ENCODE data around the gene CDH11.

DNA sequence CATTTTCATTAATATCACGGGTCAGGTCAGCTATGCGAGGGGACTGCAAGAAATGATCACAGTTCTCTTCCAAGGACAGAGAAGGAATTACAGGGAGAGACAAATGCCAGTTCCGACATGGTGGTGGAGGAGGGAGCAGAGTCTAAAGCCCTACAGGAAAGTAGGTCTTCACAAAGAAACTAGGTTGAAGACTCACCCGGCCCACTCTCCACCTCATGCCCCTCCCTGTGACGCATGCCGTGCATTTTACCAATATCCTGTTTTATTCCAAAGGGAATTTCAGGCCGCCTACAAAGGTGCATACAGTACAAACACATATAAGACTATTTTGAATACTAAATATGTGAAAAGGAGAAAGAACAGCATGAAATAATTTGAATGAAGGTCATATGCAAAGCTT is 56.8 kb downstream of the CDH11 start:
- TF ChIP-seq CTCF (conservative IDR thresholded peaks at IDR 0.05; ENCODE audit: low read depth, low read length) (no peak), SMC3 (IDR thresholded peaks at IDR 0.05; ENCODE audit: low read depth, low read length) (no peak), CEBPB (IDR thresholded peaks at IDR 0.05; ENCODE audit: low read depth, low read length) (no peak), RFX5 (IDR thresholded peaks at IDR 0.05; ENCODE audit: low read depth, low read length) (no peak), MAZ (IDR thresholded peaks at IDR 0.05; ENCODE audit: borderline replicate concordance, low read depth, low read length) (no peak), NFE2L2 (IDR thresholded peaks at IDR 0.05; ENCODE audit: low read depth, low read length) (no peak), RAD21 (IDR thresholded peaks at IDR 0.05; ENCODE audit: low read length) (no peak)
- TF ChIP-seq, protein P1, sequence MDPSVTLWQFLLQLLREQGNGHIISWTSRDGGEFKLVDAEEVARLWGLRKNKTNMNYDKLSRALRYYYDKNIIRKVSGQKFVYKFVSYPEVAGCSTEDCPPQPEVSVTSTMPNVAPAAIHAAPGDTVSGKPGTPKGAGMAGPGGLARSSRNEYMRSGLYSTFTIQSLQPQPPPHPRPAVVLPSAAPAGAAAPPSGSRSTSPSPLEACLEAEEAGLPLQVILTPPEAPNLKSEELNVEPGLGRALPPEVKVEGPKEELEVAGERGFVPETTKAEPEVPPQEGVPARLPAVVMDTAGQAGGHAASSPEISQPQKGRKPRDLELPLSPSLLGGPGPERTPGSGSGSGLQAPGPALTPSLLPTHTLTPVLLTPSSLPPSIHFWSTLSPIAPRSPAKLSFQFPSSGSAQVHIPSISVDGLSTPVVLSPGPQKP (IDR thresholded peaks at IDR 0.05; ENCODE audit: borderline replicate concordance, low read depth, low read length): no peak
